Mammary epithelial cell (primary cell): ENCODE results near the gene ADARB1.

ENCODE experiments used
- CTCF ChIP-seq, 2 donors: IDR thresholded peaks in 1 of 2; conservative IDR thresholded peaks in 1 of 2; 2 replicates each; pipeline ENCODE4 v1.5.1; 2011 to 2012; ENCODE audit warnings: inconsistent platforms in 2 of 2, low read length in 2 of 2, mild to moderate bottlenecking in 2 of 2, control low read depth in 1 of 2, low read depth in 1 of 2; ENCODE audit not compliant: insufficient read depth in 1 of 2; ENCODE audit errors: extremely low read depth in 1 of 2
- EZH2 ChIP-seq: IDR thresholded peaks from 2 replicates; pipeline ENCODE4 v1.6.1; 2012; ENCODE audit warnings: low read length, inconsistent platforms, borderline replicate concordance

DNA sequence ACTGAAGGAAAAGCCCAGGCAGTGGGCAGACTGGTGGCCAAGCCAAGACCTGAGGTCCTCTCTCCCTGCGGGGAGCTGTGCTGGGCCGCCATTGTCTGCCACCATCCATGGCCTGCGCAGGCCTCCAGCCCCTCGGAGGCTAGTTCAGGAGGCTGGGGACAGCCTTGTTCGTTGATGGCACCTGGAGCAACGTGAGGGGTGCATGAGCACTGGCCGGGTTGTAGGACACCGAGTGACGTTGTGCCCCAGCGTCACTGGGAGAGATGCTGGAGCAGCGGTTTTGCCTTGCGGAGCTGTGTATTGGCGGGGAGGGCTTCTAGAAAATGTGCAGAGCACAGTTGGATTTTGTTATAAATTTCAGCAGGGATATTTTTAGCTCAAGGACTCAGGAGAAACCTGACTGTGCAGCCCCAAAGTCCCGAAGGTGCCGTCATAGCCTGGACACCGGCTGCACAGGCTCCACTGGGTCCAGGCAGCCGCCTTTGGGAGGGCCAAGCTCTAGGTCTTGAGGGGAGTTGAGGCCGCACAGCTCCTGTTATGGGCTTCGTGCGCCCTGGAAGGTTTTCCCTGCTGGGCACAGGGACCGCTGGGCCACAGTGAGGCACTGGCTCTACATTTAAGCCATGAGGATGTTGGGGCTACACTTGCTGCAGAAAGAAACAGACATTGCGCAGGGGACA, 48.2 kb upstream of the ADARB1 start:
- TF ChIP-seq CTCF (conservative IDR thresholded peaks at IDR 0.05 in 1 of 2, IDR thresholded peaks at IDR 0.05 in 1 of 2; ENCODE audit: extremely low read depth in 1 of 2, insufficient read depth in 1 of 2, low read depth in 1 of 2, low read length in 2 of 2) (no peak), EZH2 (no peak)
